ENCODE results near the gene ALDH3A1. TPM values are rescaled to one million over a fixed set of nuclear protein-coding genes. Genes with fewer than 3 reads are reported as not detected.

The ALDH3A1 gene
- total RNA-seq, 1 donor from 2014 or later, result not detected

DNA sequence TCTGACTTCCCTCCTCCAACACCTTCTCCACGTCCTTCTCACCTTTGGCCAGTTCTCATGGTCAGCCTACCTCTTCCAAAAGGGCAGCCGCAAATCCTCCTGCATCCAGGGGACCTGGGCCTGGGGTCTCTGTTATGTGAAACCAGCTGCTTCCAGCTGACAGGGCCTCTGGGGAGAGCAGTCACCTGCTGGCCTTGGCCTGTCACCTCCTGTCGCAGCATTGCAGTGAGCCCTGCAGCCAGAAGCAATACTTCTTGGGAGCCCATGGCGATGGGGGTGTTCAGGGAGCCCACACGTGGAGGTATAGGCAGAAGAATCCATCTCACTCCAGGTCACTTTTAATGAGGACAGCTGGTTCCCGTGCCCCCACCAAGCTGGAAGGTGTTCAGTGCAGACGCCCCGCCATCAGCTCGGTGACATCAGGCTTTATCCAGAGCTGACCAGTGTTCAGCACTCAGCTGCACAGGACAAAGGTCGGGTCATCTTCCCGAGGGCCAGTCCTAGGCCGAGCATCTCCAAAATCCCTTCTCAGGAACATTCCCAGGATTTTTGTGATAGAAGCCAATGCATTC lies 30.0 kb downstream of the ALDH3A1 start:
- Mint-ChIP-seq H3K4me3 (ENCODE audit: low read depth) (no peak overlapping the region), H3K27me3 (ENCODE audit: low read depth) (no peaks in the 10 kb centered on the region), H3K27ac (no peak overlapping the region), H3K4me1 (ENCODE audit: low read depth) (no peaks in the 10 kb centered on the region), H3K9me3 (no peaks in the 10 kb centered on the region), H3K36me3 (ENCODE audit: low read depth) (no peaks in the 10 kb centered on the region)
- no peak for DNase-seq (ENCODE audit: low spot score)
- intact Hi-C loops (cut with micrococcal nuclease), result no loop called here

GRCh38 chr17:19717411-19717908 lies 30.6 kb downstream of the ALDH3A1 start:
- Mint-ChIP-seq H3K36me3 (ENCODE audit: low read depth) (no peaks in the 10 kb centered on the region), H3K4me3 (ENCODE audit: low read depth) (no peak overlapping the region), H3K4me1 (ENCODE audit: low read depth) (no peaks in the 10 kb centered on the region), H3K27me3 (ENCODE audit: low read depth) (no peaks in the 10 kb centered on the region), H3K9me3 (no peaks in the 10 kb centered on the region), H3K27ac (no peak overlapping the region)
- DNase-seq (ENCODE audit: low spot score), result no peak
- intact Hi-C loops (cut with micrococcal nuclease), result no loop called here

DNA sequence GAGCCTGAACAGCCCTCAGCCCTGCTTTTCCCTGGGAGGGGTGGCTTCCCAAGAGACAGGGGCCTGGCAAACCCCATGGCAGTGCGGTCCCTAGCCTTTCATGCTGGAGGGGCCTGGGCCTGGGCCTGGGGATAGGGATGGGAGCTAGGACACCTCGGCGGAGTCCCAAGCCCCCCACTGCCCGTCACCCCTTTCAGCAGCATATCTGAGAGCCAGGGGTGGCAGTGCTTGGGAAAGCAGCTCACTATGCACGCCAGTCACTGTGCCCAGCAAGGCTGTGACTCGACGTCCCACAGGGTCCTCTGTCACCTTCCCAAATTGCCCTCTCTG lies 31.1 kb downstream of the ALDH3A1 start:
- no peaks in the 10 kb centered on the region for H3K27me3 Mint-ChIP-seq (ENCODE audit: low read depth)
- intact Hi-C loops (cut with micrococcal nuclease), result no loop called here
- no peak overlapping the region for H3K27ac Mint-ChIP-seq
- no peak for DNase-seq (ENCODE audit: low spot score)
- no peaks in the 10 kb centered on the region for H3K9me3 Mint-ChIP-seq
- no peak overlapping the region for H3K4me3 Mint-ChIP-seq (ENCODE audit: low read depth)
- H3K4me1 Mint-ChIP-seq (ENCODE audit: low read depth), result no peaks in the 10 kb centered on the region
- no peaks in the 10 kb centered on the region for H3K36me3 Mint-ChIP-seq (ENCODE audit: low read depth)

GRCh38 chr17:19716108-19717030 lies 31.7 kb downstream of the ALDH3A1 start, which contains the start of gene SLC47A2:
TSS of gene SLC47A2 (minus strand) at chr17:19716584. CDS start at chr17:19716555, 29 bp downstream.
- intact Hi-C loops (cut with micrococcal nuclease), result no loop called here
- Mint-ChIP-seq H3K27me3 (ENCODE audit: low read depth) (no peaks in the 10 kb centered on the region), H3K27ac (no peak within 1 kb of the TSS), H3K9me3 (no peaks in the 10 kb centered on the region), H3K36me3 (ENCODE audit: low read depth) (no peaks in the 10 kb centered on the region), H3K4me1 (ENCODE audit: low read depth) (no peaks in the 10 kb centered on the region), H3K4me3 (ENCODE audit: low read depth) (no peak within 1 kb of the TSS)
- DNase-seq (ENCODE audit: low spot score), result no peak

DNA sequence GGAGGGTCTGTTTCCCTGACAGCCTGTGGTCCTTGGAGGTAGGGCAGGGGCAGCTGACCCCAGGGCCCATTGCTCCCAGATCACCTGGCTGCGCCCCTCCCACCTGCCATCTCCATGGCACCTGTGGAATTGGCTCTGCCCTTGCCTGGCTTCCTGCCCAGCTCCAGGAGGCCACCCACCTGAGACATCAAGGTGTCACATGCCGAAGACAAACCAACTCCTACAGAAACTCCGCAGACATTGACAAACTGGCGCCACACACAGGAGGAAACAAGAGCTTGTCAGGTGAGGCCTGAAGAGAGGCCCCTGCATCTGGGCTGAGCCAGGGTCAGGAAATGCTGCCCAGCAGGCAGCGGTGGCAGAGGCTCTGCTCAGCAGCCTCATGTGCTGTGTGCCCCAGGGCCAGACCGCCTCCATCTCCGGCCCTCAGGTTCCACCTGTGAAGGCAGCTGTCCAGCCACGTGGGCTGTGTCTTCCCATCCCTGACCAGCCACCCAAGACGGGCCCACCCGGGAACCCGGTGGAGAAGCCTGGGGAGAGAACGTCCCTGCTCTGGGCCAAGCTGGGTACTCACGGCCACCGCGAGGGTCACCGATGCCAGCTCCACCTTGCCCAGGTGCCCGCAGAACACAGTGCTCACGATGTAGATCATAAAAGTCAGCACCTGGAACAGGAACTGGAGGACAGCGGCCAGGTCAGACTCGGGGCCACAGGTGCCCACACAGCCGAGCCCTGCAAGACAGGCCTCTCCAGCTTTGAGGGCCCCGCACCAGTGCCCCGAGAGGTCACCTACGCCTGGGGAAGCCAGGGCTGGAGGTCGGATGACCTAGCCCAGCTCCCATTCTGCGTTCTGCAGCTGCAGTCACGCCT lies 33.3 kb downstream of the ALDH3A1 start:
- Mint-ChIP-seq H3K27ac (no peak overlapping the region), H3K27me3 (ENCODE audit: low read depth) (no peaks in the 10 kb centered on the region)

DNA sequence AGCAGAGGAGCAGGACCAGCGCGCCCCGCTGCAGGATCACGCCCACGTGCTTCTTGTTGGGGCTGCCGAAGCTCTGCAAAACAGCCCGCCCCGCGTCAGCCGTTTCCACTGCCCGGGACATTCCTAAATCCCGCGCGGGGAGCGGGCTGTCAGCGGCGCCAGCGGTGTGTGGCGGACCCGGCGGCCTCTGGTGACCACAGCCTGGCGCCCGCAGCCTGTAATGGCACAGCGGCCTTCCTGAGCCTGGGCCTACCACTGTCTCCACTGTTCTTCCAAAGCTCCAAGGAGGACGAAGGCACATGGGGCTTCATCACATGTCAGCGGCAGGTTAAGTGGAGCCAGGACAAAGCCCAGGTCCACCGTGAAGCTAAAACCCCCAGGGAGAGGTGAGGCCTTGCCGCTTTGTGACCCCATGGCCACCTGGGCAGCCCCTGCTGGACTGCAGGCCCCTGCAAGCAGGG lies 34.2 kb downstream of the ALDH3A1 start:
- intact Hi-C loops (cut with micrococcal nuclease), result no loop called here
- no peak for DNase-seq (ENCODE audit: low spot score)
- Mint-ChIP-seq H3K9me3 (no peaks in the 10 kb centered on the region), H3K27me3 (ENCODE audit: low read depth) (no peaks in the 10 kb centered on the region), H3K4me3 (ENCODE audit: low read depth) (no peak overlapping the region), H3K27ac (no peak overlapping the region), H3K36me3 (ENCODE audit: low read depth) (no peaks in the 10 kb centered on the region), H3K4me1 (ENCODE audit: low read depth) (no peaks in the 10 kb centered on the region)

More for the DNA sequence above, 33.3 kb downstream of the ALDH3A1 start:
- intact Hi-C loops (cut with micrococcal nuclease), result no loop called here
- Mint-ChIP-seq H3K4me1 (ENCODE audit: low read depth) (no peaks in the 10 kb centered on the region), H3K4me3 (ENCODE audit: low read depth) (no peak overlapping the region), H3K36me3 (ENCODE audit: low read depth) (no peaks in the 10 kb centered on the region), H3K9me3 (no peaks in the 10 kb centered on the region)
- DNase-seq (ENCODE audit: low spot score), result no peak

- H3K9me3 Mint-ChIP-seq, result no peaks in the 10 kb centered on the region
- no peaks in the 10 kb centered on the region for H3K27me3 Mint-ChIP-seq (ENCODE audit: low read depth)
- no peak for DNase-seq (ENCODE audit: low spot score)
- intact Hi-C loops (cut with micrococcal nuclease), result no loop called here
- no peak overlapping the region for H3K27ac Mint-ChIP-seq
- no peak overlapping the region for H3K4me3 Mint-ChIP-seq (ENCODE audit: low read depth)
- H3K36me3 Mint-ChIP-seq (ENCODE audit: low read depth), result no peaks in the 10 kb centered on the region
- no peaks in the 10 kb centered on the region for H3K4me1 Mint-ChIP-seq (ENCODE audit: low read depth)
Measured at GRCh38 chr17:19713462-19713861, 34.6 kb downstream of the ALDH3A1 start.

GRCh38 chr17:19712436-19713004 lies 35.6 kb downstream of the ALDH3A1 start:
- Mint-ChIP-seq H3K27me3 (ENCODE audit: low read depth) (no peaks in the 10 kb centered on the region), H3K4me1 (ENCODE audit: low read depth) (no peaks in the 10 kb centered on the region), H3K36me3 (ENCODE audit: low read depth) (no peaks in the 10 kb centered on the region), H3K9me3 (no peaks in the 10 kb centered on the region), H3K27ac (no peak overlapping the region), H3K4me3 (ENCODE audit: low read depth) (no peak overlapping the region)
- intact Hi-C loops (cut with micrococcal nuclease), result no loop called here
- no peak for DNase-seq (ENCODE audit: low spot score)

DNA sequence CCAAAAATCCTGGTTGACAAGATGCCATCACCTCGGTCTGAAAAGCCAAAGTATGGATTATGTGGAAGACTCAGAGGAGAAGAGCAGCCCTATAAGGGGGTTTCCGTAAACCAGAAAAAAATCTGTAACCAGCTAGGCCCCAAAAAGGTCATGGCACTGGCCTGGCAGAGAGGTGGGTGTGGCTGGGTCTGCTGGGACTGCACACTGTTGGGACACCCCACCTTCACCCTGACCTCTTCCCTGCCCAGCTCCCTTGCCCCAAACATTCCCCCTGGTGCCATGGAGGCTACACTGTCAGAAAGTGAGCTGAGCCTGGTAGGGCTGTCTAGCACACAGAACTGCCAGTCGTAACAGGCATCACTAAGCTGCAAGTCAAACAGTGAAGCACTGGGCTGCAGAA lies 38.3 kb downstream of the ALDH3A1 start:
- no peaks in the 10 kb centered on the region for H3K36me3 Mint-ChIP-seq (ENCODE audit: low read depth)
- no peaks in the 10 kb centered on the region for H3K4me1 Mint-ChIP-seq (ENCODE audit: low read depth)
- intact Hi-C loops (cut with micrococcal nuclease), result no loop called here
- H3K27ac Mint-ChIP-seq, result no peak overlapping the region
- no peaks in the 10 kb centered on the region for H3K9me3 Mint-ChIP-seq
- no peak overlapping the region for H3K4me3 Mint-ChIP-seq (ENCODE audit: low read depth)
- no peak for DNase-seq (ENCODE audit: low spot score)
- H3K27me3 Mint-ChIP-seq (ENCODE audit: low read depth), result no peaks in the 10 kb centered on the region

- no peaks in the 10 kb centered on the region for H3K36me3 Mint-ChIP-seq (ENCODE audit: low read depth)
- intact Hi-C loops (cut with micrococcal nuclease), result no loop called here
- no peaks in the 10 kb centered on the region for H3K27me3 Mint-ChIP-seq (ENCODE audit: low read depth)
- no peak for DNase-seq (ENCODE audit: low spot score)
- H3K27ac Mint-ChIP-seq, result no peak overlapping the region
- H3K9me3 Mint-ChIP-seq, result no peaks in the 10 kb centered on the region
- no peak overlapping the region for H3K4me3 Mint-ChIP-seq (ENCODE audit: low read depth)
- no peaks in the 10 kb centered on the region for H3K4me1 Mint-ChIP-seq (ENCODE audit: low read depth)
Measured at GRCh38 chr17:19708431-19709175, 39.5 kb downstream of the ALDH3A1 start.

- Mint-ChIP-seq H3K4me3 (ENCODE audit: low read depth) (no peak overlapping the region), H3K36me3 (ENCODE audit: low read depth) (no peaks in the 10 kb centered on the region), H3K4me1 (ENCODE audit: low read depth) (no peaks in the 10 kb centered on the region), H3K27ac (no peak overlapping the region), H3K27me3 (ENCODE audit: low read depth) (no peaks in the 10 kb centered on the region), H3K9me3 (no peaks in the 10 kb centered on the region)
- DNase-seq (ENCODE audit: low spot score), result no peak
- intact Hi-C loops (cut with micrococcal nuclease), result no loop called here
Measured at GRCh38 chr17:19707728-19708221, 40.3 kb downstream of the ALDH3A1 start.

All from activated T-helper 2 cell treated with anti-CD3 and anti-CD28 coated beads, Interferon-gamma antibody, Interleukin-2, Interleukin-4, amounts not matched to agents 10 μg/mL and 5 μg/mL and 100 μg/mL, durations not matched to agents 14 hours and 24 hours and 36 hours (primary cell).